PFSK-1 (cell line): Measurements from ENCODE around the gene DSPP.

Source experiments
- POLR2AphosphoS5 ChIP-seq: IDR thresholded peaks from 2 replicates; pipeline ENCODE4 v1.6.1; 2012; ENCODE audit warnings: low read depth, mild to moderate bottlenecking, control low read depth, low read length, moderate library complexity
- SIN3A ChIP-seq: IDR thresholded peaks from 2 replicates; pipeline ENCODE4 v1.6.1; 2012; ENCODE audit warnings: mild to moderate bottlenecking, low read length, moderate library complexity, borderline replicate concordance; ENCODE audit not compliant: insufficient read depth
- TAF1 ChIP-seq: IDR thresholded peaks from 2 replicates; pipeline ENCODE4 v1.6.1; 2012; ENCODE audit warnings: low read length, control low read depth, borderline replicate concordance; ENCODE audit not compliant: insufficient read depth
- TF ChIP-seq, protein P1 (sequence below), 2 experiments: IDR thresholded peaks; 2 replicates each; pipeline versions ENCODE4 v1.6.1 to v1.8.0; 2011 to 2012; ENCODE audit warnings: low read depth in 2 of 2, low read length in 2 of 2, control low read depth in 1 of 2, inconsistent platforms in 1 of 2, mild to moderate bottlenecking in 1 of 2, moderate library complexity in 1 of 2; ENCODE audit not compliant: insufficient read depth in 1 of 2

DNA sequence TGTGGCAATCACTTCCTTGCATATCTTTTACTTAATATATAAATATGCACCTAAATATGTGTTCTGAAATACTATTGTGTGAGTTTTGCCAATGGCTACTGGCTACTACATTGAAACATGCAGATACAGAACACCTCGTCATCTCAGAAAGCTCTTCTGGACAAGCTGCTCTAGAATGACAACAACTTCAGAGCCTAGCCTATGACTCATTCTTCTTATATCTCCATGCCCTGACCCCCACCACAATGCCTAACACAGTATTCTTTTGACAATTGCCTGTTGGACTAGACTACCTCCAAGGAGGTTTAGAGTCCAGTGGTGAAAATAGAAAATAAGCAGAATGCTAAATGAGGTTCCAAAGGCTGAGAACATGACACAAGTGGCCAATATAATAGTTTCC lies 24.1 kb downstream of the DSPP start:
- TF ChIP-seq TAF1 (no peak), SIN3A (no peak), POLR2AphosphoS5 (no peak)
- TF ChIP-seq, protein P1, sequence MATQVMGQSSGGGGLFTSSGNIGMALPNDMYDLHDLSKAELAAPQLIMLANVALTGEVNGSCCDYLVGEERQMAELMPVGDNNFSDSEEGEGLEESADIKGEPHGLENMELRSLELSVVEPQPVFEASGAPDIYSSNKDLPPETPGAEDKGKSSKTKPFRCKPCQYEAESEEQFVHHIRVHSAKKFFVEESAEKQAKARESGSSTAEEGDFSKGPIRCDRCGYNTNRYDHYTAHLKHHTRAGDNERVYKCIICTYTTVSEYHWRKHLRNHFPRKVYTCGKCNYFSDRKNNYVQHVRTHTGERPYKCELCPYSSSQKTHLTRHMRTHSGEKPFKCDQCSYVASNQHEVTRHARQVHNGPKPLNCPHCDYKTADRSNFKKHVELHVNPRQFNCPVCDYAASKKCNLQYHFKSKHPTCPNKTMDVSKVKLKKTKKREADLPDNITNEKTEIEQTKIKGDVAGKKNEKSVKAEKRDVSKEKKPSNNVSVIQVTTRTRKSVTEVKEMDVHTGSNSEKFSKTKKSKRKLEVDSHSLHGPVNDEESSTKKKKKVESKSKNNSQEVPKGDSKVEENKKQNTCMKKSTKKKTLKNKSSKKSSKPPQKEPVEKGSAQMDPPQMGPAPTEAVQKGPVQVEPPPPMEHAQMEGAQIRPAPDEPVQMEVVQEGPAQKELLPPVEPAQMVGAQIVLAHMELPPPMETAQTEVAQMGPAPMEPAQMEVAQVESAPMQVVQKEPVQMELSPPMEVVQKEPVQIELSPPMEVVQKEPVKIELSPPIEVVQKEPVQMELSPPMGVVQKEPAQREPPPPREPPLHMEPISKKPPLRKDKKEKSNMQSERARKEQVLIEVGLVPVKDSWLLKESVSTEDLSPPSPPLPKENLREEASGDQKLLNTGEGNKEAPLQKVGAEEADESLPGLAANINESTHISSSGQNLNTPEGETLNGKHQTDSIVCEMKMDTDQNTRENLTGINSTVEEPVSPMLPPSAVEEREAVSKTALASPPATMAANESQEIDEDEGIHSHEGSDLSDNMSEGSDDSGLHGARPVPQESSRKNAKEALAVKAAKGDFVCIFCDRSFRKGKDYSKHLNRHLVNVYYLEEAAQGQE (IDR thresholded peaks at IDR 0.05; ENCODE audit: insufficient read depth in 1 of 2, low read depth in 2 of 2, low read length in 2 of 2), result no peak
